Esophagus squamous epithelium (tissue), 5 donors: ENCODE measurements around the gene ARPC5. TPM values are rescaled to one million over a fixed set of nuclear protein-coding genes. Genes with fewer than 3 reads are reported as not detected.
"Not testable (repeated sequence)": the region's sequence is repeated elsewhere in the genome, so short reads cannot be mapped to it uniquely, and the experiment has no call there.

Experiments
- DNase-seq: peaks from one replicate; lab custom pipeline; 2025; lab: John Stamatoyannopoulos, UW
- H3K27ac ChIP-seq, 4 donors: fragments of 200-600 bp; sonication (generic); one replicate each; pipeline ENCODE4 v1.5.1; 2016 to 2019; ENCODE audit warnings: mild to moderate bottlenecking in 1 of 4
- H3K27me3 ChIP-seq, 4 donors: fragments of 200-600 bp; sonication (generic); 1 replicate in 3 of 4; 2 replicates in 1 of 4; pipeline versions ENCODE4 v1.5.1 to v1.6.0; 2017 to 2021; ENCODE audit warnings: antibody characterized with exemption in 1 of 4
- H3K36me3 ChIP-seq, 3 donors: fragments of 200-600 bp; sonication (generic); one replicate each; pipeline ENCODE4 v1.5.1; 2016 to 2019
- H3K4me1 ChIP-seq, 3 donors: fragments of 200-600 bp; sonication (generic); one replicate each; pipeline ENCODE4 v1.5.1; 2017 to 2019
- H3K4me3 ChIP-seq, 4 donors: fragments of 200-600 bp; sonication (generic); 1 replicate in 3 of 4; 2 replicates in 1 of 4; pipeline ENCODE4 v1.5.1; 2016 to 2019; ENCODE audit warnings: mild to moderate bottlenecking in 2 of 4, moderate library complexity in 1 of 4
- H3K9me3 ChIP-seq, 3 donors: fragments of 200-600 bp; sonication (generic); one replicate each; pipeline ENCODE4 v1.5.1; 2016 to 2019
- CTCF ChIP-seq, 6 experiments: fragments of 450-650 bp in 4 of 6; fragments of 200-600 bp in 2 of 6; sonication (generic) in 2 of 6; IDR thresholded peaks; one replicate each; pipeline ENCODE4 v1.5.1; 2016 to 2019; ENCODE audit warnings: antibody characterized with exemption in 6 of 6, mild to moderate bottlenecking in 4 of 6, moderate library complexity in 4 of 6
- POLR2A ChIP-seq, 4 donors: fragments of 450-650 bp; IDR thresholded peaks; one replicate each; pipeline ENCODE4 v1.6.1; 2017; ENCODE audit warnings: antibody characterized with exemption in 4 of 4, mild to moderate bottlenecking in 4 of 4, moderate library complexity in 3 of 4
- WGBS, 2 donors: methylation state at CpG; one replicate each; pipeline ENCODE4 v1.1.5; 2018; 5-methylcytosine and 5-hydroxymethylcytosine counted together
- intact Hi-C: fragments of 100-400 bp; cut with DNase I; formaldehyde crosslinking; loops from one replicate; pipeline ENCODE4 v1.15.0; 2022
- total RNA-seq, 4 donors: library from RNA; depleted of rRNA; stranded (reverse); fragments of >200 nt; gene quantifications; one replicate each; pipeline ENCODE4 v1.1.0, GENCODE V29; 2016
- donor health status: DM: yes; HTN: yes; CAD: no.

Gene ARPC5
- 100 to 1,000 TPM in 2 of 4 donors, 10 to 100 TPM in 2; 90.2 to 136 (median 102) TPM for total RNA-seq

- peak within 1 kb of the TSS; percentile 84 to 94 (median 86) for H3K4me3 ChIP-seq
- 0 to 1% methylated on average over 7 to 22 of the region's 65 CpGs for WGBS, 2 donors
Observed at GRCh38 chr1:183635606-183636333, at the start of gene ARPC5. ARPC5 (minus strand) TSS chr1:183635783; CDS start chr1:183635659, 124 bp downstream.

GRCh38 chr1:183685112-183685713 is 49.6 kb upstream of the ARPC5 start:
- H3K9me3 ChIP-seq: no peaks in the 10 kb centered on the region
- no peak overlapping the region for H3K4me3 ChIP-seq
- intact Hi-C loops: no loop called here
- no peaks in the 10 kb centered on the region for H3K36me3 ChIP-seq
- no peak overlapping the region for H3K27ac ChIP-seq
- no peaks in the 10 kb centered on the region for H3K27me3 ChIP-seq
- no peak for TF ChIP-seq POLR2A (IDR thresholded peaks at IDR 0.05)
- peak; percentile 54 to 79 (median 70) for TF ChIP-seq CTCF (IDR thresholded peaks at IDR 0.05)
- no peak for DNase-seq
- no peaks in the 10 kb centered on the region for H3K4me1 ChIP-seq
- 8 to 9% methylated on average over 3 of the region's 3 CpGs for WGBS, 2 donors

More at GRCh38 chr1:183635606-183636333, at the start of gene ARPC5:
- Histone ChIP-seq H3K27me3 (no peaks in the 10 kb centered on the region), H3K9me3 (no peaks in the 10 kb centered on the region), H3K4me1 (peaks cover 17 to 46% (median 20%) of the 10 kb centered on the region in 3 donors), H3K27ac (peak within 1 kb of the TSS; percentile 95 to 97 (median 97)), H3K36me3 (peaks cover 0 to 13% (median 0%) of the 10 kb centered on the region in 3 donors)
- intact Hi-C loops: loop anchor here (10.0 kb wide), 1 partner anchor 161 kb away; the partner anchor contains the start of gene SMG7
- DNase-seq: peak; percentile 78
- TF ChIP-seq POLR2A (IDR thresholded peaks at IDR 0.05) (peak in 3 of 4 donors; percentile 26 to 94 (median 94)), CTCF (IDR thresholded peaks at IDR 0.05) (peak in 2 of 6 experiments; percentile 2 to 35)

GRCh38 chr1:183679363-183679762 is 43.8 kb upstream of the ARPC5 start:
- H3K4me3 ChIP-seq, H3K4me1 ChIP-seq, H3K27me3 ChIP-seq, DNase-seq, H3K9me3 ChIP-seq, H3K36me3 ChIP-seq, intact Hi-C loops, H3K27ac ChIP-seq: not testable (repeated sequence)
- 84 to 86% methylated on average over 3 to 4 of the region's 4 CpGs for WGBS, 2 donors

- Histone ChIP-seq H3K4me1 (peaks cover 0 to 11% (median 0%) of the 10 kb centered on the region in 3 donors), H3K36me3 (no peaks in the 10 kb centered on the region), H3K4me3 (no peak overlapping the region), H3K9me3 (no peaks in the 10 kb centered on the region), H3K27ac (no peak overlapping the region), H3K27me3 (no peaks in the 10 kb centered on the region)
- intact Hi-C loops: no loop called here
- TF ChIP-seq POLR2A (IDR thresholded peaks at IDR 0.05) (no peak), CTCF (IDR thresholded peaks at IDR 0.05) (no peak)
- DNase-seq: no peak
- 80 to 88% methylated on average over 3 of the region's 3 CpGs for WGBS, 2 donors
Observed at GRCh38 chr1:183678819-183679218, 43.2 kb upstream of the ARPC5 start.

GRCh38 chr1:183676586-183677189 is 41.1 kb upstream of the ARPC5 start:
- peaks cover 0 to under 1% (median 0%) of the 10 kb centered on the region in 3 donors for H3K9me3 ChIP-seq
- H3K4me3 ChIP-seq: no peak overlapping the region
- H3K36me3 ChIP-seq: no peaks in the 10 kb centered on the region
- TF ChIP-seq CTCF (IDR thresholded peaks at IDR 0.05) (no peak), POLR2A (IDR thresholded peaks at IDR 0.05) (no peak)
- DNase-seq: no peak
- intact Hi-C loops: no loop called here
- peaks cover 0 to 11% (median 0%) of the 10 kb centered on the region in 3 donors for H3K4me1 ChIP-seq
- no peak overlapping the region for H3K27ac ChIP-seq
- H3K27me3 ChIP-seq: no peaks in the 10 kb centered on the region
- 29 to 67% methylated on average over 2 of the region's 2 CpGs for WGBS, 2 donors
